Measurements from ENCODE around the gene FOXB1.

Gene FOXB1

DNA sequence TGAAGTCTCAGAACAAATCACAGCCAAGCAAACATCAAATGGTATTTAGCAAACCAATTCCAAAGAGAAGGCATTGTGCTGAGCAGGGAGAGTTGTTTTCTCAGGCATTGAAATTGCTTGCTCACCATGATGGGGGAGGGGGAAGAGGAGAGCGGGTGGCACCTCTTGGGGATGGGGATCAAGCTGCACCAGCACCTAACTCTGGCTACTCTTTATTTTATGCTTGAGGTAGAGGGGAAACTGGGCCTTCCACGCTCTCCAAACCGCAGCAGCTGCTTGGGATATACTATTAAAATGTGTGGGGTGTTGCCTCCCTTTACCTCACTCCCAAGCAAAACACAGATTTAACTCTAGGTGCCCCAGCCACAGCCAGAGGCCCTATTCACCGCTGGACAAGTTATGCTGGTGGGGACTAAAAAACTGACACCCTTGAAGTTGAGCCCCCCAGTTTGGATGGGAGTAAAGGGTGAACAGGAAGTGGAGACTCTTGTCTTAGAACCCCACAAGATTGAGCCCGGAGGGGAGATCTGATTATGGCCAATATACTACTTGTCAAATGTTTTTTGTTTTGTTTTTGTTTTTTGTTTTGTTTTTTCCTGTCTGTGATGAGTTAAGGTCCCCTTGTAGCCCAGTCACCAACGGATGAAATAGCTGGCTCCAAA, 5.0 kb upstream of the FOXB1 start:
- no peak for DNase-seq (ENCODE audit: low read depth in 2 of 2)

- DNase-seq (ENCODE audit: low read depth in 2 of 2), result no peak
These were observed 4.4 kb upstream of the FOXB1 start for GRCh38 chr15:59999612-60000112.

GRCh38 chr15:60000113-60000823, 3.8 kb upstream of the FOXB1 start:
- no peak for DNase-seq (ENCODE audit: low read depth in 2 of 2)

GRCh38 chr15:60000824-60001609, 3.1 kb upstream of the FOXB1 start:
- no peak for DNase-seq (ENCODE audit: low read depth in 2 of 2)

- no peak for DNase-seq (ENCODE audit: low read depth in 2 of 2)
These were observed 2.2 kb upstream of the FOXB1 start for GRCh38 chr15:60001610-60002527.

DNA sequence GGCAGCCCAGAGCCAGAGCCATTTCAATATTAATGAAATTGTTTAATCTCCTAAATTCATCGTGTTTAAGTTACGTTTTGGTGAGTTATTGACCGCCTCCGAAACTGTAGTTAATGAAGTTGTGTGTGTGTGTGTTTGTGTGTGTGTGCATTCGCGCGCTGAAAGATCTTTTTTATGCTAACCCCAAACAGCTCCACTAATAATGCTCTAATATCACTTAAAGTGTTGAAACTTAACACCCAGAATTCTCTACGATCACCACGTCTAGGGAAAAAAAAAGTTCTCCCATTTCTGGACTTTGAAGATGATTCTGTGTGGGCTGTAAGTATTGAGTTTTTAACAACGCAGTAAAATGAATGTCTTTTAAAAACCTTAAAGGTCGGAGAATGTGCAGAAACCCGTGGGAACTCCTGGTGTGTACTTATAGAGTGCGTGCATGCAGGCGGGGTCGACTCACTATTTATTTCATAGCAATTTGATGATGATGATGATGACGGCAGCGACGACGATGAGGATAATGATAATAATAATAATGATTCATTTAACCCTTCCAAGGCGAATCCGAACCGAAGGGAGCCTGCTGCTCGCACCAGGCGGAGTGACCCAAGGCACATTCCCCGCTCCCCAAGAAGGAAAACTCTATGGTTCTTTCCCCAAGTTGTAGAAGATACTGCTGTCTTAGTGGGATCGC, 1.4 kb upstream of the FOXB1 start:
- no peak for DNase-seq (ENCODE audit: low read depth in 2 of 2)

DNA sequence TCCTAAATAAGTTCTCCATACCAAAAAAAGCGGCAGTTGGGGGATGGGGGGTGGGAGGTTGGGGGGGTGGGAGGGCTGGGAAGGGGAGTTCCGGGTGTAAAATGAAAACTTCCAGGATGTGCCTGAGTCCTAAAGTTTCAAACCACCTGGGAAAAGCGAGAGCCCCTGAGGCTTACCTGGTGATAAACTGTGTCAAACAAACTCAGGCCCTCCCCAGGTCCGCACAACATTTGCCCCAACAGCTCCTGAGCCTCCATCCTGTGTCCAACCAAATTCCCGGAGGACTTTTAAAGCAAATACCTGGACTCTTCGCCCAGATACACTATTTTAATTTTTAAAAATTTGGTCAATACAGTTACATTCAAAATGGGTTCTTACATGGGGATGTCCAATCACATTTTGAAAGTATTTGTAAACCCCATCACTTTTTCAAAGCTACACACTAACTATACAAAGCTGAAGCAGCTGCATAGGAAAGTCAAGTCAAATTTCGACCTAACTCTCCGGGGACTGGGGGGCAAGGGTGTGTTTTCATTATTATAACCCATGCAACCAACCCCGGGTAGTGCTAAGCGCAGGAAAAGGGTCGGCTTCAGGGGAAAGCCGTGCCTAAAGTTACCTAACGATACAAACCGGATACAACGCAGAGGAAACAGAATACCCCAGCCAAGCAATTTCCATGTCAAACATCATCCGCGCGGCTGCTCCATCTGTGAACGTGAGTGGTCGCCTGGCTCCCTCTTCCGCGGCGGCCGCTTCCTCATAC, 685 bp upstream of the FOXB1 start:
- DNase-seq (ENCODE audit: low read depth in 2 of 2), result no peak

- DNase-seq (ENCODE audit: low read depth in 2 of 2), result no peak
These were observed 788 bp downstream of the FOXB1 start for GRCh38 chr15:60004846-60005351.

DNA sequence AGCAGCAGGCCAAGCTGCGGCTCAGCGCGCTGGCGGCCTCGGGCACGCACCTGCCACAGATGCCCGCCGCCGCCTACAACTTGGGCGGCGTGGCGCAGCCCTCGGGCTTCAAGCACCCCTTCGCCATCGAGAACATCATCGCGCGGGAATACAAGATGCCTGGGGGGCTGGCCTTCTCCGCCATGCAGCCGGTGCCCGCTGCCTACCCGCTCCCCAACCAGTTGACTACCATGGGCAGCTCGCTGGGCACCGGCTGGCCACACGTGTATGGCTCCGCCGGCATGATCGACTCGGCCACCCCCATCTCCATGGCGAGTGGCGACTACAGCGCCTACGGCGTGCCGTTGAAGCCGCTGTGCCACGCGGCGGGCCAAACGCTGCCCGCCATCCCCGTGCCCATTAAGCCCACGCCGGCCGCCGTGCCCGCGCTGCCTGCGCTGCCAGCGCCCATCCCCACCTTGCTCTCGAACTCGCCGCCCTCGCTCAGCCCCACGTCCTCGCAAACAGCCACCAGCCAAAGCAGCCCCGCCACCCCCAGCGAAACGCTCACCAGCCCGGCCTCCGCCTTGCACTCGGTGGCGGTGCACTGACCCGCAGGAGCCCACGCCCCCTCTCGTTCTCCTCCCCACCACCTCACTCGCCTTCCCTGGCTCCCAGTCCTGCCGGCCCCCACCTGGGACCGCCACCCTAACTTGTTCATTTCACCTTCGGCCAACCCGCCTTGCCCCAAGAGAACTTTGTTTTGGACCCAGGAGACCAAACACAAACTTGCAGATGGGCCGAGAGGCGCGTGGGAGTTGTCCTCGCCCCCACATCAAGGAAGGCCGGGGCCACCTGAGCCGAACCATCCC, 1.5 kb downstream of the FOXB1 start:
- DNase-seq (ENCODE audit: low read depth in 2 of 2), result no peak

GRCh38 chr15:60006203-60006862, 2.2 kb downstream of the FOXB1 start:
- no peak for DNase-seq (ENCODE audit: low read depth in 2 of 2)

DNA sequence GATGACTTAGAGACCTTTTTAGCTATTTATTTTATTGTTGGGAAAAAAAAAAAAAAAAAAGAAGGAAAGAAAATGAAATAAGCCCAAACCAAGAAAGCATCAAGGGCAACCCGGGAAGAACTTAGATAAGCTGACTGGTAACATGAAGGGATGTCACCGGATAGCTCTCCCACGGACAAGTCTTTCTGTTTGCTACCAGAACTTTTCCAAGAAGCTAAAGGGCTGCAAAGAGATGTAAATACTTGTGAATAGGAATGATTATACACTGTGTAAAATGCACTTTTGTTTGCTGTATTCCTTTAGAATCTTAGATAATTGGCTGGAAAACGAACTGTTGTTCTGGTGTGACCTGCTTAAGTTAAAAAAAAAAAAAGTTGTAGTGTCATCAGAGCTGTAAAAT, 2.8 kb downstream of the FOXB1 start:
- no peak for DNase-seq (ENCODE audit: low read depth in 2 of 2)

- DNase-seq (ENCODE audit: low read depth in 2 of 2), result no peak
These were observed 5.2 kb downstream of the FOXB1 start for GRCh38 chr15:60009124-60009960.

- DNase-seq (ENCODE audit: low read depth in 2 of 2), result no peak
These were observed 6.0 kb downstream of the FOXB1 start for GRCh38 chr15:60009980-60010732.

DNA sequence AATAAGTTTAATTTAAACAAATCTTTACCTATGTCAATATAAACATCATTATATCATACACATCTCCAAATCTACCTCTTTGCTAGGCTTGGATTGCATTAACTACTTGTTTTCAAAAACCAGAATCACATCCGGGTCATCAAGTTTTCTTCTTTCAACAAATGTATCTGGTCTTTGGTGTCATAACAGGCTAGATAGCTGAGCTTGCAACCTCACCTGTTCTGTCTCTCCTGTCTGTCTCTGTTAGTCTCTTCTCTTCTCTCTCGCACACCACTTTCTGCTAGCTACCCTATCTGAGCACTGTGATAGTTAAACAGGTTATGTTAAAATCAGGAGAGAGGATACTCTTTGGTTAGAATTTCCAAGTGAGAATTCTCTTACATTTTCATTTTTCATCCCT, 6.7 kb downstream of the FOXB1 start:
- DNase-seq (ENCODE audit: low read depth in 2 of 2), result no peak

- DNase-seq (ENCODE audit: low read depth in 2 of 2), result no peak
These were observed 8.6 kb downstream of the FOXB1 start for GRCh38 chr15:60012695-60013094.
